Measurements from ENCODE around the gene WNT16. TPM values are rescaled to one million over a fixed set of nuclear protein-coding genes. Genes with fewer than 3 reads are reported as not detected.
A peak's percentile ranks its signal among the peaks of the same experiment; 100 is the strongest.

Gene WNT16
- total RNA-seq, 1 donor from 2014 or later: 0.49 TPM

- Mint-ChIP-seq H3K27me3 (ENCODE audit: low read depth) (no peaks in the 10 kb centered on the region), H3K4me1 (peaks cover 50% of the 10 kb centered on the region), H3K27ac (no peak overlapping the region), H3K9me3 (no peaks in the 10 kb centered on the region), H3K36me3 (peaks cover 6% of the 10 kb centered on the region), H3K4me3 (no peak overlapping the region)
- no peak for DNase-seq (ENCODE audit: low spot score in 2 of 2, unreplicated experiment in 2 of 2)
- TF ChIP-seq CTCF (IDR thresholded peaks at IDR 0.05; ENCODE audit: unreplicated experiment): no peak
Measured at GRCh38 chr7:121382473-121382872, 53.7 kb downstream of the WNT16 start.

GRCh38 chr7:121383235-121383910 lies 54.6 kb downstream of the WNT16 start:
- Mint-ChIP-seq H3K27me3 (ENCODE audit: low read depth) (no peaks in the 10 kb centered on the region), H3K4me1 (peaks cover 54% of the 10 kb centered on the region)

GRCh38 chr7:121384265-121384664 lies 55.5 kb downstream of the WNT16 start:
- H3K9me3 Mint-ChIP-seq: no peaks in the 10 kb centered on the region
- no peak overlapping the region for H3K4me3 Mint-ChIP-seq
- no peak for TF ChIP-seq CTCF (IDR thresholded peaks at IDR 0.05; ENCODE audit: unreplicated experiment)
- H3K4me1 Mint-ChIP-seq: peaks cover 63% of the 10 kb centered on the region
- no peaks in the 10 kb centered on the region for H3K27me3 Mint-ChIP-seq (ENCODE audit: low read depth)
- H3K27ac Mint-ChIP-seq: peak overlapping the region; percentile 54
- peaks cover 2% of the 10 kb centered on the region for H3K36me3 Mint-ChIP-seq
- DNase-seq (ENCODE audit: low spot score in 2 of 2, unreplicated experiment in 2 of 2): no peak

More at GRCh38 chr7:121383235-121383910, 54.6 kb downstream of the WNT16 start:
- Mint-ChIP-seq H3K27ac (no peak overlapping the region), H3K9me3 (no peaks in the 10 kb centered on the region), H3K4me3 (no peak overlapping the region), H3K36me3 (peaks cover 2% of the 10 kb centered on the region)
- DNase-seq (ENCODE audit: low spot score in 2 of 2, unreplicated experiment in 2 of 2): no peak
- no peak for TF ChIP-seq CTCF (IDR thresholded peaks at IDR 0.05; ENCODE audit: unreplicated experiment)

GRCh38 chr7:121385056-121385799 lies 56.4 kb downstream of the WNT16 start:
- peak overlapping the region; percentile 31 for H3K27ac Mint-ChIP-seq
- peaks cover 68% of the 10 kb centered on the region for H3K4me1 Mint-ChIP-seq
- no peak overlapping the region for H3K4me3 Mint-ChIP-seq

GRCh38 chr7:121385800-121386179 lies 57.0 kb downstream of the WNT16 start:
- TF ChIP-seq CTCF (IDR thresholded peaks at IDR 0.05; ENCODE audit: unreplicated experiment): no peak
- Mint-ChIP-seq H3K27me3 (ENCODE audit: low read depth) (no peaks in the 10 kb centered on the region), H3K36me3 (no peaks in the 10 kb centered on the region), H3K4me1 (peaks cover 67% of the 10 kb centered on the region), H3K4me3 (no peak overlapping the region), H3K9me3 (no peaks in the 10 kb centered on the region), H3K27ac (peak overlapping the region; percentile 64)
- no peak for DNase-seq (ENCODE audit: low spot score in 2 of 2, unreplicated experiment in 2 of 2)

More at GRCh38 chr7:121385056-121385799, 56.4 kb downstream of the WNT16 start:
- no peaks in the 10 kb centered on the region for H3K9me3 Mint-ChIP-seq
- no peak for TF ChIP-seq CTCF (IDR thresholded peaks at IDR 0.05; ENCODE audit: unreplicated experiment)
- no peaks in the 10 kb centered on the region for H3K27me3 Mint-ChIP-seq (ENCODE audit: low read depth)
- no peak for DNase-seq (ENCODE audit: low spot score in 2 of 2, unreplicated experiment in 2 of 2)
- no peaks in the 10 kb centered on the region for H3K36me3 Mint-ChIP-seq

All from mesothelial cell of epicardium (in vitro differentiated cells).